Glutamatergic neuron (in vitro differentiated cells): ENCODE data around the gene ZCCHC8. TPM values are rescaled to one million over a fixed set of nuclear protein-coding genes. Genes with fewer than 3 reads are reported as not detected.
A peak's percentile ranks its signal among the peaks of the same experiment; 100 is the strongest.
"Not testable (repeated sequence)": the region's sequence is repeated elsewhere in the genome, so short reads cannot be mapped to it uniquely, and the experiment has no call there.

Source experiments
- DNase-seq: peaks from one replicate; pipeline ENCODE4 v3.0.0; 2022
- H3K27ac Mint-ChIP-seq: one replicate; pipeline ENCODE4 v1.8.0; 2020; ENCODE audit warnings: mild to moderate bottlenecking, mixed read lengths, inconsistent platforms; ENCODE audit not compliant: unreplicated experiment
- H3K27me3 Mint-ChIP-seq: one replicate; pipeline ENCODE4 v1.8.0; 2020; ENCODE audit warnings: mild to moderate bottlenecking, moderate library complexity, mixed read lengths, inconsistent platforms; ENCODE audit not compliant: unreplicated experiment
- H3K36me3 Mint-ChIP-seq: one replicate; pipeline ENCODE4 v1.8.0; 2020; ENCODE audit warnings: mild to moderate bottlenecking, mixed read lengths, inconsistent platforms; ENCODE audit not compliant: unreplicated experiment
- H3K4me1 Mint-ChIP-seq: one replicate; pipeline ENCODE4 v1.8.0; 2020; ENCODE audit warnings: mild to moderate bottlenecking, low read depth, mixed read lengths, inconsistent platforms; ENCODE audit not compliant: unreplicated experiment
- H3K4me3 Mint-ChIP-seq: one replicate; pipeline ENCODE4 v1.8.0; 2020; ENCODE audit warnings: mild to moderate bottlenecking, mixed read lengths, inconsistent platforms; ENCODE audit not compliant: unreplicated experiment
- H3K9me3 Mint-ChIP-seq: one replicate; pipeline ENCODE4 v1.8.0; 2020; ENCODE audit warnings: mild to moderate bottlenecking, moderate library complexity, mixed read lengths, inconsistent platforms; ENCODE audit not compliant: unreplicated experiment
- CTCF ChIP-seq: fragments of 200-600 bp; sonication (generic); IDR thresholded peaks from one replicate; pipeline ENCODE4 v1.5.0; 2021; ENCODE audit not compliant: partially characterized antibody, unreplicated experiment
- total RNA-seq: library from RNA; stranded (reverse); fragmentation: NEBNext Ultra II Directional; extraction: Animal tissue kit (Norgen Biotek cat#: 25700); gene quantifications from one replicate; pipeline ENCODE4 v1.2.1, GENCODE V29; 2021; ENCODE audit not compliant: unreplicated experiment

ZCCHC8 gene
- total RNA-seq, 1 donor from 2014 or later = 29.3 TPM

DNA sequence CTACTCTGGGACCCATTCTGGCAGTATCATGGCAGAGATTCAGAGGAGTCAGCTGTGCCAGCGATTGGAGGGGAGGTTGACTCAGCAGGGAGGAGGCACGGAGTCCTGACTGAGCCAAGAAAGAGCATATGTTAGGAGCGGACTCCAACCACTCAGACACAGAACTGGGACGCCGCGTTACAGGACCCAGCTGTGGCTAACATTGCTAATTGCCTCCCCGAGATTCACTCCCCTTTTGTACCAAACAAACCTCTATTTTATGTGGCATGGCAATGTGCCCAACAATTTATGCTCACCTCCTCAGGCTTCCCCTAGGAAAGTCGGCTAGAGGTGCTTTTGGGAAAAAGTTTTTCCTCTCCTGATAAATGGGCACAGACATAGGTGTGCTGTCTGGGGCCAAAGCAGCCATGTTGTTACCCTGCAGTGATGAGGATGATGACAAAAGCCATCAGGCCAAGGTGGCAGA, 63.0 kb downstream of the ZCCHC8 start:
- H3K4me1 Mint-ChIP-seq = peaks cover 6% of the 10 kb centered on the region
- peaks cover 1% of the 10 kb centered on the region for H3K9me3 Mint-ChIP-seq
- no peak overlapping the region for H3K27ac Mint-ChIP-seq
- DNase-seq = peak; percentile 25
- no peak for TF ChIP-seq CTCF
- peaks cover 3% of the 10 kb centered on the region for H3K27me3 Mint-ChIP-seq
- no peaks in the 10 kb centered on the region for H3K36me3 Mint-ChIP-seq
- peak overlapping the region; percentile 57 for H3K4me3 Mint-ChIP-seq

- Mint-ChIP-seq H3K4me1 (peaks cover 6% of the 10 kb centered on the region), H3K27ac (no peak overlapping the region), H3K4me3 (no peak overlapping the region), H3K36me3 (no peaks in the 10 kb centered on the region), H3K9me3 (peaks cover 1% of the 10 kb centered on the region), H3K27me3 (peaks cover 3% of the 10 kb centered on the region)
- DNase-seq = no peak
- TF ChIP-seq CTCF = no peak
Observed at GRCh38 chr12:122435186-122435585, 65.5 kb downstream of the ZCCHC8 start.

- H3K36me3 Mint-ChIP-seq, H3K27ac Mint-ChIP-seq, H3K4me3 Mint-ChIP-seq, H3K4me1 Mint-ChIP-seq, H3K9me3 Mint-ChIP-seq, H3K27me3 Mint-ChIP-seq, DNase-seq: not testable (repeated sequence)
Observed at GRCh38 chr12:122429043-122429442, 71.7 kb downstream of the ZCCHC8 start.

DNA sequence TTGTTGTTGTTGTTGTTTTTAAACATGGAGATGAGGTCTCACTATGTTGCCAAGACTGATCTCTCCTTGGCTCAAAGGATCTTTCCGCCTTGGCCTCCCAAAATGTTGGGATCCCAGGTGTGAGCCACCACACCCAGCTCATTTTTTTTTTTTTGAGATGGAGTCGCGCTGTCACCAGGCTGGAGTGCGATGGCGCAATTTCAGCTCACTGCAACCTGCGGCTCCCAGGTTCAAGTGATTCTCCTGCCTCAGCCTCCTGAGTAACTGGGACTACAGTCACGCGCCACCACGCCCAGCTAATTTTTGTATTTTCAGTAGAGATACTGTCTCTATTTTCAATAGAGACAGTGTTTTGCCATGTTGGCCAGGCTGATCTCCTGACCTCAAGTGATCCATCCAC, 73.3 kb downstream of the ZCCHC8 start:
- no peaks in the 10 kb centered on the region for H3K36me3 Mint-ChIP-seq
- no peak for DNase-seq
- H3K4me1 Mint-ChIP-seq = peaks cover 4% of the 10 kb centered on the region
- H3K27ac Mint-ChIP-seq = no peak overlapping the region
- H3K27me3 Mint-ChIP-seq = peaks cover 5% of the 10 kb centered on the region
- TF ChIP-seq CTCF = no peak
- H3K4me3 Mint-ChIP-seq = no peak overlapping the region
- peaks cover 11% of the 10 kb centered on the region for H3K9me3 Mint-ChIP-seq

- peak overlapping the region; percentile 98 for H3K27ac Mint-ChIP-seq
- DNase-seq = peak; percentile 78
- peaks cover 6% of the 10 kb centered on the region for H3K4me1 Mint-ChIP-seq
- no peaks in the 10 kb centered on the region for H3K36me3 Mint-ChIP-seq
- no peak for TF ChIP-seq CTCF
- H3K4me3 Mint-ChIP-seq = peak overlapping the region; percentile 90
- peaks cover 20% of the 10 kb centered on the region for H3K9me3 Mint-ChIP-seq
- peaks cover 11% of the 10 kb centered on the region for H3K27me3 Mint-ChIP-seq
Observed at GRCh38 chr12:122423258-122424165, 77.2 kb downstream of the ZCCHC8 start.
